ENCODE measurements around the gene PHAX.
A peak's percentile ranks its signal among the peaks of the same experiment; 100 is the strongest.
"Not testable (repeated sequence)": the region's sequence is repeated elsewhere in the genome, so short reads cannot be mapped to it uniquely, and the experiment has no call there.

PHAX gene, protein sequence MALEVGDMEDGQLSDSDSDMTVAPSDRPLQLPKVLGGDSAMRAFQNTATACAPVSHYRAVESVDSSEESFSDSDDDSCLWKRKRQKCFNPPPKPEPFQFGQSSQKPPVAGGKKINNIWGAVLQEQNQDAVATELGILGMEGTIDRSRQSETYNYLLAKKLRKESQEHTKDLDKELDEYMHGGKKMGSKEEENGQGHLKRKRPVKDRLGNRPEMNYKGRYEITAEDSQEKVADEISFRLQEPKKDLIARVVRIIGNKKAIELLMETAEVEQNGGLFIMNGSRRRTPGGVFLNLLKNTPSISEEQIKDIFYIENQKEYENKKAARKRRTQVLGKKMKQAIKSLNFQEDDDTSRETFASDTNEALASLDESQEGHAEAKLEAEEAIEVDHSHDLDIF

DNA sequence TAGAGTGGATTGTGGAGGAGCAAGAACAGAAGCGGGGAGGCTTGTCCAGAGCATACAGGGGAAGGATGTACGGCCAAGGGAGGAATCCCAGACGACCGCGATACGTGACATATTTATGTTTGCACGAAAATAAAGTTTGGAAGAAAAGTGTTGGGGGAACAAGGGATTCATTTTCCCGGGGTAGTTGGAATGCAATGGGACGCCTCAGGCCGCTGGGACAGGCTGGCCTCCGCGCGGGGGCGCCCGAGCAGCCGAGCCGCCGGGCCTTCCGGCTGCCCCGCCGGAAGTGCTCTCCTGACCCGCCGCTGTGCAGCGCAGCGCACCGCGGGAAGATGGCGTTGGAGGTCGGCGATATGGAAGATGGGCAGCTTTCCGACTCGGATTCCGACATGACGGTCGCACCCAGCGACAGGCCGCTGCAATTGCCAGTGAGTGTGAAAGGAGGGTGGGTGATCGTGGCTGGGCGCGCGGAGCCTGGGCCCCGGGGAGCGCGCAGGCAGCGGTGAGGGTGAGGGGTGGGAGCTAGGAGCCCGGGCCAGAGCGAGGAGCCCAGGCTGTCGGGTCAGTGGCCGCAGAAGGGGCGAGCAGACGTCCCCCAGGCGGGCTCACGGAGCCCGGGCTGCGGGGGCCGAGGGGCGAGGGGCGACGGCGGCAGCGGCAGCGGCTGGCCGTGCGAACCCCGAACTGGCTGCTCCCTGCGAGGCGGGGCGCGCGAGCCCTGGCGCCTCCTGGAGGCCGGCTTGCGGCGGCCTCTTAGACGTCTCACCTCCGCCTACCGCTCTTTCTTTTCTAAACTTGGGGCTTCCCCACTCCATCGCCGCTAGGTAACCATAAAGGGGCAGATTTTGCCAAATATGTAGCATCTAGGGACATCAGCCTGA is at the start of gene PHAX:
Gene PHAX (plus strand): TSS at position 317 of the 881 bp plus-strand sequence. CDS start 16 bp downstream, at position 333.
- peak; percentile 57 to 59 for DNase-seq

DNA sequence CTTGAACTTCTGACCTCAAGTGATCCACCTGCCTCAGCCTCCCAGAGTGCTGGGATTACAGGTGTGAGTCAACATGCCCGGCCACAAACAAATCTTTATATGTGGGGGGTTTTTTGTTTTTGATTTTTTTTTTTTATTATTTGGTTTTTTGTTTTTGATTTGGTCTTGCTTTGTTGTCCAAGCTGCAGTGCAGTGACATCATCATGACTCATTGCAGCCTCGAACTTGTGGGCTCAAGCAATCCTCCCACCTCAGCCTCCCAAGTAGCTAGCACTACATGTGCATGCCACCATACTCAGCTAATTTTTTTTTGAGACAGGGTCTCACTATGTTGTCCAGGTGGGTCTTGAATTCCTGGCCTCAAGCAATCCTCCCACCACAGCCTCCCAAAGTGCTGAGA is 48.1 kb upstream of the PHAX start:
- no peak for DNase-seq

DNA sequence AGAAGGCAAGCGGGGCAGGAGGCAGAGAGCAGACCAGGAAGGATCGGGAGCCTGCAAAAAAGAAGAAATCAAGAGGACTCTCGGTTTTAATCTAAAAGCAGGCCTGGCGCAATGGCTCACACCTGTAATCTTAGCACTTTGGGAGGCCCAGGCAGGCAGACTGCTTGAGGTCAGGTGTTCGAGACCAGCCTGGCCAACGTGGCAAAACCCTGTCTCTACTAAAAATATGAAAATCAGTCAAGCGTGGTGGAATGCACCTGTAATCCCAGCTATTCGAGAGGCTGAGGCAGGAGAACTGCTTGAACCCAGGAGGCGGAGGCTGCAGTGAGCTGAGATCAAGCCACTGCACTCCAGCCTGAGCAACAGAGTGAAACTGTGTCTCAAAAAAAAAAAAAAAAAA is 45.6 kb upstream of the PHAX start:
- DNase-seq = not testable (repeated sequence)

DNA sequence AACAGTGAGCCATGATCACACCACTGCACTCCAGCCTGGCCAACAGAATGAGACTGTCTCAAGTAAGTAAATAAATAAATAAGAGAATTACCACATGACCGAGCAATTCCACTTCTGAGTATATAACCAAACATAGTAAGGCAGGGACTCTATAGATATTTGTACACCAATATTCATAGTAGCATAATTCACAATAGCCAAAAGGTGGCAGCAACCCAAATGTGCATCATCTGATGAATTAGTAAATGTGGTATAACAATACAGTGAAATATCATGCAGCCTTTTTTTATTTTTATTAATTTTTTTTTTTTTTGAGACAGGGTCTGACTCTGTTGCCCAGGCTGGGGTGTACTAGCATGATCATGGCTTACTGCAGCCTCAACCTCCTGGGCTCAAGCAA is 38.8 kb upstream of the PHAX start:
- no peak for DNase-seq

DNA sequence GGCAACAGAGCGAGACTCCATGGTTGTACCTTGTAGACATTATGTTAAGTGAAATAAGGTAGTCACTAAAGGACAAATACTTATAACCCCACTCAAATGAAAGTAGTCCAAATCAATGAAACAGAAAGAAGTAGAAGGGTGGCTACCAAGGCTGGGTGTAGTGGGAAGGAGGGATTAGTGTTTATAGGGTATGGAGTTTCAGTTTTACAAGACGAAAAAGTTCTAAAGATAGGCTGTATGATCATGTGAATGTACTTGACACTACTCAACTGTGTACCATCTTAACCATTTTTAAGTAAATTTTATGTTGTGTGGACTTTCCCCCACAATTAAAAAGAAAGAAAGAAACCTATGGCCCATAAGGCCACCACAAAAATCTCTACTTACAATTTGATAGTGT is 37.9 kb upstream of the PHAX start:
- no peak for DNase-seq

DNA sequence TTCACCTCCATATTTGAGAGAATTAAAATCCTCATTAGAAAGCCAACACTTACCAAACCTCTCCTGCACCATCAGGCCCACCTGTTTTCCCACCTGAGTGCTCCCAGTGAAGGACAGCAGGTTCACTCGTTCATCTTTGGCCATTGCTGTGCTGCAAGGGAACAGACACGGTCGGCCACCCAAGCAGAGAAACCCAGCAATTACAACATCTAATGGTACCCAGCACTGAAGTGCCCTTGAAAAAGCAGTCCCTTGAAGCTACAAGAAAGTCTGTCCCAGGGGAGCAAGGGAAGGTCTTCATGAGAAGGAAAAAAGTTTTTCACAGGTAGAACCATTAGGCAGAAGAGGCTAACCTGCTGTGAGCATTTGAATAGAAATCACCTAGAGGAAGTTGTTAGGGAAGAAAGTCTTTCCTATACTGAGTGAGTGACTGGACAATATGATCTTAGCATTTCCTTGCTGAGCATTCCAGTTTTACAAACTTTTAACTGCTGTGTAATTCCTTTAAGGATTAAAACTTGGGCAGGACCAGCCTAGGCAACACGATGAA is 32.5 kb upstream of the PHAX start:
- DNase-seq = no peak

DNA sequence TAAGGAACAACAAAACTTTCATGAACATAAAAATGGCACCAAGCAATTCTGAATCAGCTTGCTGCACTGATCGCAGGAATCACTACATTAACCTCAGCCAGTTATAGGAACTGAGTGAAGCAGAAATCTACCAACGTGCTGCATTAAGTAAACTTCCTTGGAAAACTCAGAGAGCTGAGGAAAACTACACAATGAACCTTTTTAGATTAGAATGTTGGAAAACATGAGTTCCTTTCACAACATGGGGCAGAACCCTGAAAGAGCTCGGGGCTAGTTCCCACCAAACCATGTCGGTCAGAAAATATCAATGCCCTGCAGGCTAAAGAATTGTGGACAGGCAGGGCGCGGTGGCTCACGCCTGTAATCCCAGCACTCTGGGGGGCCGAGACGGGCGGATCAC is 25.1 kb upstream of the PHAX start:
- DNase-seq = no peak

DNA sequence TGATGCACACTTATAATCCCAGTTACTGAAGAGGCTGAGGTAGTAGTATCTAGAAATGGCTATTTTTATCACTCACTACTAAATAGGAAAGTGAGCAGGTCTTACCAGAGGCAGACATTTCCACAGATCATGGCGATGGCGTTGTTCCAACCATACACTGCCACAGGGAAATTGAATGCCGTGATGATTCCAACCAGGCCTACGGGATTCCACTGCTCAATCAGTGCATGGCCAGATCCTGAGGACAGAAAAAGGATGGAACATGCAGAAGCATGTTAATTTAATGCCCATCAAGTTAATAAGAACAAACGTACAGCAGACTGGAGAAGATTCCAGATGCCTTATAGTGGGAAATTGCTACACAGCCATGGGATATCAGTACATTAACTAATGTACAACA is 23.8 kb upstream of the PHAX start:
- DNase-seq = no peak

DNA sequence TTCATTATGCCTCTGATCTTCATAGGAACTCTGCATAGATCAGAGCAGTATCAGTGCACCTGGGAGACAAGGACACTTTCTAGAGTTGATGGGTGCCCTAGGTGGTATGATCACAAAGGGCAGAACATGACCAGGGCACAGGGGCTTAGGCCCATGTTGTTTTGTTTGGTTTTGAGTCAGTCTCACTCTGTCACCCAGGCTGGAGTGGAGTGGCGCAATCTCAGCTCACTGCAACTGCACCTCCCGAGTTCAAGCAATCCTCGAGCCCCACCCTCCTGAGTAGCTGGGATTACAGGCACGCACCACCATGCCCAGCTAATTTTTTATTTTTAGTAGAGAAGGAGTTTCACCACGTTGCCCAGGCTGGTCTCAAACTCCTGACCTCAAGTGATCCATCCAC is 23.3 kb upstream of the PHAX start:
- DNase-seq = no peak

DNA sequence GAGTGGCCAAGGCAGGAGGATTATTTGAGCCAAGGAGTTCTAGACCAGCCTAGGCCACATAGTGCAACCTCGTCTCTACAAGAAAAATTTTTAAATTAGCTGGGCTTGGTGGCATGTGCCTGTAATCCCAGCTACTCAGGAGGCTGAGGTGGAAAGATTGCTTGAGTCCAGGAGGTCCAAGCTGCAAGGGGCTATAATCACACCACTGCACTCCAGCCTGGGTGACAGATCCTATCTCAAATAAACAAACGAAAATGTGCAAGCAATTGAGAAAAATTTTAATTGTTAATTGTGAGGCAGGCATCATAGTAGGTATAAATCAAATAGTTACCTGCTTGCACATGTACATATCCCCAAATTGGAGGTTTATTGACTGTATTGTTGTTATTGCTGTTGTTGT is 21.0 kb upstream of the PHAX start:
- DNase-seq = no peak

DNA sequence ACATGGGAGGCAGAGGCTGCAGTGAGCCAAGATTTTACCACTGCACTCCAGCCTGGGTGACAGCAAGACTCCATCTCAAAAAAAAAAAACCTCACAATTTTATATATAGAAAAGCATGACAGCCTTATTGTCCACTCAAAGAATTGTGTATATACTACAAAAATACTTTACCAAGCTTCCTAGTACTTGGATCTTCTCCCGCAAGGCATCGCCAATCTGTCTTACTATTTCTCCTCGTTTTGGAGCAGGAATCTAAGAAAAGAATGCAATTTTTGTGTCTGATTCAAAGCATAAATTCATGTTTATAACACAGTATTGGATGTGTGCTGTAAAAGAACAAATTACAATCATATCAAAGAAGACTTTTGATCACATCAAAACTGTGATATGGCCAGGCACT is 17.0 kb upstream of the PHAX start:
- DNase-seq = no peak

DNA sequence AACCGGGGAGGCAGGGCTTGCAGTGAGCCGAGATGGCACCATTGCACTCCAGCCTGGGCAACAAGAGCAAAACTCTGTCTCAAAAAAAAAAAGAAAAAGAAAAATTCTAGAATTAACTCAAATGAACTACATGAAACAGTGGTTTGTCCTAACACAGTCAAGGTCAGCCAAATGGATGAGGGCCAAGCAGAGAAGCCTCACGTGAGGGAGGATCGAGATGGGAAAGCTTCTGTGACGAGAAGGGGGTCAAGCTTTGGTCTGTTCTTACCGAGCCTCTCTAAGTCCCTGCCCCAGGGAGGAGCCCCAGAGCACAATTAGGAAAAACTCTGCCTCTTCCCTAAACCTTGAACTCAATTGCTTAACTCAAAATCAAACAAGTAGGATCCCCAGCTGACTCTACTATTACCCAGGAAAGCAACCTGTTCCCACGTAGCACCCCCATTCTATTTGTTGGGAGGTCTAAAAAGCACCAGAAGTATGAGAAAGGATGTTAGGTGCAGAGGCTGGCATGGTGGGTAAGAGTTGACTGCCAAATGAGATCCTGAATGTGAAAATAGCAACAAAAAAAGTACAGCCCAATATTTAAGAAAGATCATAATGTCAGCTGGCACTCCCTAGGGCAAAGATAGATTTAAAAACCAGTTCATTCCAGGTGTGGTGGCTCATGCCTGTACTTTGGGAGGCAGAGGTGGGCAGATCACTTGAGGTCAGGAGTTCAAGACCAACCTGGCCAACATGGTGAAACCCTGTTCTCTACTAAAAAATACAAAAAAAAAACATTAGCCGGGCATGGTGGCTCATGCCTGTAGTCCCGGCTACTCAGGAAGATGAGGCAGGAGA is 13.0 kb upstream of the PHAX start:
- no peak for DNase-seq

DNA sequence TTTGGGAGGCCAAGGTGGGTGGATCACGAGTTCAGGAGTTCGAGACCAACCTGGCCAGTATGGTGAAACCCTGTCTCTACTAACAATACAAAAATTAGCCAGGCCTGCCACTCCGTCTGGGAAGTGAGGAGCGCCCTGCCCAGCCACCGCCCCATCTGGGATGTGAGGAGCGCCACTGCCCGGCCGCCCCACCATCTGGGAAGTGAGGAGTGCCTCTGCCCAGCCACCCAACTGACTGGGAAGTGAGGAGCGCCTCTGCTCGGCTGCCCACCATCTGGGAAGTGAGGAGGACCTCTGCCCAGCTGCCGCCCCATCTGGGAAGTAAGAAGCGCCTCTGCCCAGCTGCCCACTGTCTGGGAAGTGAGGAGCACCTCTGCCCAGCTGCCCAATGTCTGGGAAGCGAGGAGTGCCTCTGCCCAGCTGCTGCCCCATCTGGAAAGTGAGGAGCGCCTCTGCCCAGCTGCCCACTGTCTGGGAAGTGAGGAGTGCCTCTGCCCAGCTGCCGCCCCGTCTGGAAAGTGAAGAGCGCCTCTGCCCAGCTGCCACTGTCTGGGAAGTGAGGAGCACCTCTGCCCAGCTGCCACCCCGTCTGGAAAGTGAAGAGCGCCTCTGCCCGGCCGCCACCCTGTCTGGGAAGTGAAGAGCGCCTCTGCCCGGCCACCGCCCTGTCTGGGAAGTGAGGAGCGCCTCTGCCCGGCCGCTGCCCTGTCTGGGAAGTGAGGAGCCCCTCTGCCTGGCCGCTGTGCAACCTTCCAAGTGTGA is 11.0 kb upstream of the PHAX start:
- no peak for DNase-seq

DNA sequence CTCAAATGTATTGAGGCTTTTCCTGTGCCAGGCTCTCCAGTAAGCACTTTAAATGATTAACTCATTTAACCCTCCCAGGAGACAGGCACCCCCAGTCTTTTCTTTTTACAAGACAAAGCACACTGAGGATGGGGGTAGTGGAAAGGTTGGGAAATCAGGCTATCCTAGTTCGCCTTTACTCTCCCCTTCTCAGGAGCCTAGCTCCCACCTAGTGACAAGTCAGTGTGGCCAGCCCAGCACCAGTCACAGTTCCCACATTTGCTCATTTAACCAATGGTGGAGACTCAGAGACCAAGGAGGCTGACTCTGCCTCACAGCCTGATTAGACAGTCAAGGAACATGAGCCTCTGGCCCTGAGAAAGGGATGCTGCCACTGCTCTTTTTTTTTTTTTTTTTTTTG is 9.2 kb upstream of the PHAX start:
- no peak for DNase-seq

DNA sequence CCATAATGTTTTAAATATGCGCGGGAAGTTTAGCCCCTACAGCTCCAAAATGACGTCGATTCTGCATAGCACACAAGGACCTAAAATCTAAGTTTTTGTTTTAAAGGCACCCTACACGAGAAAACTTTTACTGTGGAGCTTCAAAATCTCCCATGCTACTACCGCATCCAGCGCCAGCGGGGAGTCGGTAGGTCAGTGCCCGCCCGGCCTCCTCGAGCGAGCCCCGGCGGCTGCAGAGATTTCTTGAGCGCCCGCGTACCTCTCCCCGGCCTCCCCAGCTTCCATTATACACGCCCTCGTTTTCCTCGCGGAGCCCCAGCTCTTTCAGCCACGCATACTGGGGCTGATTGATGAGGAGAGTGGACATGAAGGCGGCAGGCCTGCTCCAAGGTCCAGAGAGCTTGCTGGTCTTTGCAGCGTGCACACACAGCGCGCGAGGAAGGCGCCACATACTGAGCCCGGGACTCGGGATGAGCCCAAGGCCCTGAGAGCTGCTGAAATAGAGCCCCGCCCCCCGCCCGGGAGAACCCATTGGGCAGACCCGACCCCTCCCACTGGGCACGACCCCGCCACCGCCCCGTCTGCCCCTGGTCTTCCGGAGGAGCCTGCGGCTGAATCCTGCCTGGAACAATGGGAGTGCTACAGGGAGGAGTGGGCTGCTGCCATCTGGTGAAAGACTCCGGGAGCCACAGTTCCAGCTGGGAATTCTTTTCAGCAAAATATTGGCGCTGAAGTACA is 5.8 kb upstream of the PHAX start, which contains the start of gene ALDH7A1:
Gene ALDH7A1 (minus strand): TSS at position 472 of the 738 bp plus-strand sequence. CDS start 21 bp downstream, at position 451.
- DNase-seq = peak in 1 of 2 experiments; percentile 7

DNA sequence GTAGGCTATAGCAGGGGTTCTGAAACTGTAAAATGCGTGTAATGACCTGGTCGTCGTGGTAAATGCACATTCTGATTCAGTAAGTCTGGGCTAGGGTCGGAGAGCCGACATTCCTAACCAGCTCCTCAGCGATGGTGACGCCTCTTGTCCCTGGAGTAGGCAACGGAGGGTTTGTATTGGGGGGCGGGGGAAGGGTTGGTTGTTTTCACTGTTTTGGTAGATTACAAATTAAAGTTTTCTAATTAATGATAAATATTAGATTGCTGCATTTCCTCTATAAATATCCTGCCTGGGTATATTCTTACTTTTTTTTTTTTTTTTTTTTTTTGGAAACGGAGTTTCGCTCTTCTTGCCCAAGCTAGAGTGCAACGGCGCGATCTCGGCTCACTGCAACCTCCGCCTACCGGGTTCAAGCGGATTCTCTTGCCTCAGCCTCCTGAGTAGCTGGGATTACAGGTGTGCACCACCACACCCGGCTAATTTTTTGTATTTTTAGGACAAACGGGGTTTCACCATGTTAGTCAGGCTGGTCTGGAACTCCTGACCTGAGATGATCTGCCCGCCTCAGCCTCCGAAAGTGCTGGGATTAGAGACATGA is 5.2 kb upstream of the PHAX start:
- no peak for DNase-seq

DNA sequence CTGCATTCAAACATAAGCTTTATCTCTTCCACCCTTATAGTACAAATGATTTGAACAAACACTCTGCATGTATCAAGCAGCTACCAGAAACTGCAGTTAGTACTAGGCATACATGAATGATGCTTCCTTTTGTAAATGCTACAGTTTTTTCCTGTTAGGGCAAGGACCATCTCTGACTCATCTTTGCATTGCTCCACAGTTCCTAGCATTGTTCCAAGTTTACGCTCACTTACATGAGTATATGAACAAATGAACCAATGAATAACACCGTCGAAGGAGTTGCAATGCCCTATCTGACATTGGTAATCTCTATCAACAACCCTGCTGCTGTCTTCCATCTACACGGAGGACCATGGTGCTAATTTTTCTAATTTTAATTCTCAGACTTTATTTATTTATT is 3.6 kb upstream of the PHAX start:
- no peak for DNase-seq

DNA sequence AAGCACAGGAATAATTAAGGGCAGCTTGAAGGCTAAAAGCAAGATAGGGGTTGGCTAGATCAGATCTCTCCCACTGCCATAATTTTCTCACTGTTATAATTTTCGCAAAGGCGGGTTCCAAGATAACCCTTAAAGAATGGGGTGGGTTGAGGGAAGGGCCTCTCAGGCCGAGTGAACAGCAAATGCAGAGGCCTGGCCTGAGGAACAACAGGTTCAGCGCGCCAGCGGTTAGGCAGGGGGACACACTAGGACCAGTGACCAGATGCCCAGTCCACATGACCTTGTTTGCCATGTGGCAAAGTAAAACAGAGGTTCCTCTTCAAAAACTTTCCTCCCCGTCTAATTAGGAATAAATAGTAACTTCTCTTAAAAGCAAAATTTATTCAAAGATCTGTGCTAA is 1.2 kb upstream of the PHAX start:
- no peak for DNase-seq

DNA sequence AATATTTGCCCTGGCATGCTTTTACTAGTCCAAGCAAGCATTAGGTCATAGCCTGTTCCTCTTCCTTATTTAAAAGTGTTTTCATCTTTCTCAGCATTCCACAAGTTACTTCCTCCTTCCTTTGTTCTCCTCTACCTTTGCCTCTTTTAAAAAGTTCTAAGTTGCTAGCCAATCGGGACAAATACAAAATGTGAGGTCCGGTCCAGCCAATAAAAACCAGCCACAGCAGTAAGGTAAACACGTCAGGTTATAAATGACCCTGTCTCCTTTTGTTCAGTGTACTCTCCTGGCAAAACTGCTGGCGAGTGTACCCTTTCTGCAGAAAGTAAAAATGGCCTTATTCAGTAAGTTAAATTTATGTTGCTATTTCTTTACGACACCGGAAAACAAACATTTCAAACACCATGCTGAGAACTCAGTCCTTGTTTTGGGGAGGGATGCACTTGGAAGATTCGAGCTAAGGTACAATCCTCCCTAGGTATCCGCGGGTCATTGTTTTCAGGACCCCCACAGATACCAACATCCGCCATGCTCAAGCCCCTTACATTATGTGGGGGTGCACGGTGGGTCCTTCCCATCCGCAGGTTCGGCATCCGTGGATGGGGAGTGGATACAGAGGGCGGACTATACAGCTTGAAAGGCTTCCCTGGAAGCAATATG is 646 bp upstream of the PHAX start:
- not testable (repeated sequence) for DNase-seq

DNA sequence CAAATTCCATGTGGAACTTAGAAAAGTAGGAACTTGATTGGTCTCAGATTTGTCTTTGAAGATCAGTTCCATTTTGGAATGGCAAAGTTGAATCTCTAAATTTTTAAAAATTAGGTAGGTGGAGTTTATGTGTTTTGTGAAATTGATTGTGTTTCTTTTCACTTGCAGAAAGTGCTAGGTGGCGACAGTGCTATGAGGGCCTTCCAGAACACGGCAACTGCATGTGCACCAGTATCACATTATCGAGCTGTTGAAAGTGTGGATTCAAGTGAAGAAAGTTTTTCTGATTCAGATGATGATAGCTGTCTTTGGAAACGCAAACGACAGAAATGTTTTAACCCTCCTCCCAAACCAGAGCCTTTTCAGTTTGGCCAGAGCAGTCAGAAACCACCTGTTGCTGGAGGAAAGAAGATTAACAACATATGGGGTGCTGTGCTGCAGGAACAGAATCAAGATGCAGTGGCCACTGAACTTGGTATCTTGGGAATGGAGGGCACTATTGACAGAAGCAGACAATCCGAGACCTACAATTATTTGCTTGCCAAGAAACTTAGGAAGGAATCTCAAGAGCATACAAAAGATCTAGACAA is 2.8 kb downstream of the PHAX start:
- DNase-seq = no peak

Measured in activated CD4-positive, alpha-beta T cell treated with anti-CD3 and anti-CD28 coated beads, Interleukin-2, amount 50 U/mL, for 4 hours (primary cell).